Measurements from ENCODE around the gene SYCP2L. TPM values are rescaled to one million over a fixed set of nuclear protein-coding genes. Genes with fewer than 3 reads are reported as not detected.

The SYCP2L gene
- total and polyA plus RNA-seq, 10 of the 15 experiments (the other 5 are each of a cell fraction or from before 2014, with no cell fraction given) = 0.03 to 0.12 (median 0.04) TPM; not detected in 7

DNA sequence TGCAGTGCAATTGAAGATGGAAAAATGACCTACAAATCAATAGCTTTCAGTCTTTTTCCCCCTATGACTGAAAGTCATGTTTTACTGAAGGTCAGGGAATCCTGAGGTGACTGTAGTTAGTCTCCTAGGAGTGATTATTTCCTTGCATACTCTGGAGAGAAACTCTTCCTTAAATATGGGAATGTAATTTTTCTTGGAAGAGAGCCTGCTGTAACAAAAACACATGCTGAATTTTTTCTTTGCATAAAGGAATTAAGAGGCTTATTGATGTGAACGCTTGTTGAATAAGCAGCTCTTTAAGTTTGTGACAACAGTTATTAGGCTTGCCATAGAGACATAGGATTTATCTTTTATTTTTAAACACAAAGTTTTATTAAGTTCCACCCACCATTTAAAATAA lies 92.8 kb downstream of the SYCP2L start:
- TF ChIP-seq TARDBP (IDR thresholded peaks at IDR 0.05; ENCODE audit: borderline replicate concordance) (no peak), MTA3 (IDR thresholded peaks at IDR 0.05; ENCODE audit: borderline replicate concordance, low read length) (no peak), SUZ12 (IDR thresholded peaks at IDR 0.05; ENCODE audit: unreplicated experiment) (no peak), ATF7 (IDR thresholded peaks at IDR 0.05; ENCODE audit: low read depth) (no peak), SPI1 (IDR thresholded peaks at IDR 0.05; ENCODE audit: borderline replicate concordance, insufficient read depth, low read depth, low read length) (no peak), DPF2 (IDR thresholded peaks at IDR 0.05) (no peak), EZH2 (IDR thresholded peaks at IDR 0.05; ENCODE audit: borderline replicate concordance, control insufficient read depth, low read depth, low read length) (no peak)
- no peak overlapping the region for H2AFZ ChIP-seq (ENCODE audit: control insufficient read depth, low read depth, low read length)
- no peaks in the 10 kb centered on the region for H3K9me3 ChIP-seq (replicated peaks; ENCODE audit: control insufficient read depth, insufficient read depth, low read length)
- H3K9ac ChIP-seq (ENCODE audit: control insufficient read depth, insufficient read depth, low read length) = no peak overlapping the region
- H4K20me1 ChIP-seq (ENCODE audit: control insufficient read depth, insufficient read depth) = no peaks in the 10 kb centered on the region
- ChIA-PET RAD21 (ENCODE audit: unreplicated experiment) (interaction anchor here (1.8 kb wide), 1 partner anchor 86 kb away, joined by 4 read pairs; no protein-coding TSS in a partner anchor), SMC1A (ENCODE audit: uncharacterized antibody, unreplicated experiment) (interaction anchor here (0.6 to 1.0 kb wide), 2 partner anchors 13 to 129 kb away, joined by 3 to 4 read pairs; no protein-coding TSS in a partner anchor), POLR2A (no interaction called here), CTCF (interaction anchor here (1.6 kb wide), 1 partner anchor 25 kb away, joined by 6 read pairs; no protein-coding TSS in a partner anchor)
- no peak overlapping the region for H3K4me3 ChIP-seq
- DNase-seq (ENCODE audit: low read depth, low spot score) = no peak
- in situ Hi-C loops (cut with MboI) (no loop called here), intact Hi-C loops (cut with micrococcal nuclease; ENCODE audit: unreplicated experiment) (no loop called here)
- no peaks in the 10 kb centered on the region for H3K4me1 ChIP-seq (ENCODE audit: control insufficient read depth, insufficient read depth, low read length)
- H3K4me2 ChIP-seq (ENCODE audit: control insufficient read depth, insufficient read depth) = no peak overlapping the region
- BruUV-seq (replicated peaks) = no TSS peak
- no peaks in the 10 kb centered on the region for H3K36me3 ChIP-seq (ENCODE audit: control insufficient read depth in 2 of 2, insufficient read depth in 2 of 2, low read length in 1 of 2)
- 85% methylated on average over 1 of the region's 1 CpG for WGBS (ENCODE audit: insufficient coverage, insufficient replicate concordance, low lambda C conversion rate, missing lambda C conversion rate)
- no peaks in the 10 kb centered on the region for H3K79me2 ChIP-seq (ENCODE audit: control insufficient read depth, insufficient read depth, low read length)
- H3K27ac ChIP-seq (ENCODE audit: control insufficient read depth, insufficient read depth) = no peak overlapping the region
- FAIRE-seq = no peak
- ATAC-seq = no peak
- H3K27me3 ChIP-seq (replicated peaks in 1 of 2; ENCODE audit: control insufficient read depth in 2 of 2, insufficient read depth in 2 of 2, low read length in 1 of 2) = no peaks in the 10 kb centered on the region; a peak in 1 of 4 replicates

DNA sequence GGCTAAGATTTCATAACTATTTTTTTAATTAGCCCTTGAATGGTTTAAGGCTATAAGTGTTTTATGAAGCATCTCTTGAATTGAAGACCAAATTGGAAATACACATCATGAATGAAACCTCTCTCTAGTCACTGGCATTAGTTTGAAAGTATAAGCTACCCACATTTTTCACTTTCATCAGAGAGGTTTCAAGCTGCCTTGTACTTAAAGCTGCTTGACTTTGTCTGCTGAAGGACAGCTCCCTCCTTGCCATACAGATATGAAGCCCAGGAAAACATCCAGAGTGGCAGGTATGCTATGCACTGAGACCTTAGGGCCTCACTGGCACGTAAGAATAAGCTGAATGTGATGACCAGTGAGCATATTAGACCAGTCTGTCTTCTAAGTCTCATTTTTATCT lies 94.6 kb downstream of the SYCP2L start:
- peak; percentile 54 for FAIRE-seq
- RAD21 ChIA-PET (ENCODE audit: unreplicated experiment) = no interaction called here
- BruUV-seq (replicated peaks) = no TSS peak
- 6% methylated on average over 1 of the region's 1 CpG for WGBS (ENCODE audit: insufficient coverage, insufficient replicate concordance, low lambda C conversion rate, missing lambda C conversion rate)
- Histone ChIP-seq H3K27ac (ENCODE audit: control insufficient read depth, insufficient read depth) (no peak overlapping the region), H3K4me3 (no peak overlapping the region), H3K9ac (ENCODE audit: control insufficient read depth, insufficient read depth, low read length) (no peak overlapping the region), H3K4me2 (ENCODE audit: control insufficient read depth, insufficient read depth) (no peak overlapping the region), H4K20me1 (ENCODE audit: control insufficient read depth, insufficient read depth) (no peaks in the 10 kb centered on the region), H3K79me2 (ENCODE audit: control insufficient read depth, insufficient read depth, low read length) (no peaks in the 10 kb centered on the region), H3K36me3 (ENCODE audit: control insufficient read depth in 2 of 2, insufficient read depth in 2 of 2, low read length in 1 of 2) (no peaks in the 10 kb centered on the region), H3K27me3 (replicated peaks in 1 of 2; ENCODE audit: control insufficient read depth in 2 of 2, insufficient read depth in 2 of 2, low read length in 1 of 2) (no peaks in the 10 kb centered on the region; a peak in 1 of 4 replicates), H3K9me3 (replicated peaks; ENCODE audit: control insufficient read depth, insufficient read depth, low read length) (no peaks in the 10 kb centered on the region), H3K4me1 (ENCODE audit: control insufficient read depth, insufficient read depth, low read length) (no peaks in the 10 kb centered on the region), H2AFZ (ENCODE audit: control insufficient read depth, low read depth, low read length) (no peak overlapping the region)
- intact Hi-C loops (cut with micrococcal nuclease; ENCODE audit: unreplicated experiment) = no loop called here
- no peak for ATAC-seq
- SMC1A ChIA-PET (ENCODE audit: uncharacterized antibody, unreplicated experiment) = interaction anchor here (1.3 to 1.7 kb wide), 2 partner anchors 19 to 30 kb away, joined by 3 to 7 read pairs; no protein-coding TSS in a partner anchor
- CTCF ChIA-PET = no interaction called here
- DNase-seq (ENCODE audit: low read depth, low spot score) = no peak
- POLR2A ChIA-PET = no interaction called here
- in situ Hi-C loops (cut with MboI) = no loop called here
- TF ChIP-seq, protein P1, sequence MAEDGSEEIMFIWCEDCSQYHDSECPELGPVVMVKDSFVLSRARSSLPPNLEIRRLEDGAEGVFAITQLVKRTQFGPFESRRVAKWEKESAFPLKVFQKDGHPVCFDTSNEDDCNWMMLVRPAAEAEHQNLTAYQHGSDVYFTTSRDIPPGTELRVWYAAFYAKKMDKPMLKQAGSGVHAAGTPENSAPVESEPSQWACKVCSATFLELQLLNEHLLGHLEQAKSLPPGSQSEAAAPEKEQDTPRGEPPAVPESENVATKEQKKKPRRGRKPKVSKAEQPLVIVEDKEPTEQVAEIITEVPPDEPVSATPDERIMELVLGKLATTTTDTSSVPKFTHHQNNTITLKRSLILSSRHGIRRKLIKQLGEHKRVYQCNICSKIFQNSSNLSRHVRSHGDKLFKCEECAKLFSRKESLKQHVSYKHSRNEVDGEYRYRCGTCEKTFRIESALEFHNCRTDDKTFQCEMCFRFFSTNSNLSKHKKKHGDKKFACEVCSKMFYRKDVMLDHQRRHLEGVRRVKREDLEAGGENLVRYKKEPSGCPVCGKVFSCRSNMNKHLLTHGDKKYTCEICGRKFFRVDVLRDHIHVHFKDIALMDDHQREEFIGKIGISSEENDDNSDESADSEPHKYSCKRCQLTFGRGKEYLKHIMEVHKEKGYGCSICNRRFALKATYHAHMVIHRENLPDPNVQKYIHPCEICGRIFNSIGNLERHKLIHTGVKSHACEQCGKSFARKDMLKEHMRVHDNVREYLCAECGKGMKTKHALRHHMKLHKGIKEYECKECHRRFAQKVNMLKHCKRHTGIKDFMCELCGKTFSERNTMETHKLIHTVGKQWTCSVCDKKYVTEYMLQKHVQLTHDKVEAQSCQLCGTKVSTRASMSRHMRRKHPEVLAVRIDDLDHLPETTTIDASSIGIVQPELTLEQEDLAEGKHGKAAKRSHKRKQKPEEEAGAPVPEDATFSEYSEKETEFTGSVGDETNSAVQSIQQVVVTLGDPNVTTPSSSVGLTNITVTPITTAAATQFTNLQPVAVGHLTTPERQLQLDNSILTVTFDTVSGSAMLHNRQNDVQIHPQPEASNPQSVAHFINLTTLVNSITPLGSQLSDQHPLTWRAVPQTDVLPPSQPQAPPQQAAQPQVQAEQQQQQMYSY (CRISPR knock-in tag; IDR thresholded peaks at IDR 0.05) = no peak
- no peak for TF ChIP-seq RAD21 (IDR thresholded peaks at IDR 0.05; ENCODE audit: insufficient read depth, low read depth, low read length)
- TF ChIP-seq POLR2AphosphoS2 (IDR thresholded peaks at IDR 0.05; ENCODE audit: low read depth, low read length) = no peak
- TF ChIP-seq, protein P2, sequence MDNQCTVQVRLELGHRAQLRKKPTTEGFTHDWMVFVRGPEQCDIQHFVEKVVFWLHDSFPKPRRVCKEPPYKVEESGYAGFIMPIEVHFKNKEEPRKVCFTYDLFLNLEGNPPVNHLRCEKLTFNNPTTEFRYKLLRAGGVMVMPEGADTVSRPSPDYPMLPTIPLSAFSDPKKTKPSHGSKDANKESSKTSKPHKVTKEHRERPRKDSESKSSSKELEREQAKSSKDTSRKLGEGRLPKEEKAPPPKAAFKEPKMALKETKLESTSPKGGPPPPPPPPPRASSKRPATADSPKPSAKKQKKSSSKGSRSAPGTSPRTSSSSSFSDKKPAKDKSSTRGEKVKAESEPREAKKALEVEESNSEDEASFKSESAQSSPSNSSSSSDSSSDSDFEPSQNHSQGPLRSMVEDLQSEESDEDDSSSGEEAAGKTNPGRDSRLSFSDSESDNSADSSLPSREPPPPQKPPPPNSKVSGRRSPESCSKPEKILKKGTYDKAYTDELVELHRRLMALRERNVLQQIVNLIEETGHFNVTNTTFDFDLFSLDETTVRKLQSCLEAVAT (IDR thresholded peaks at IDR 0.05) = no peak
- TF ChIP-seq NFYA (IDR thresholded peaks at IDR 0.05; ENCODE audit: borderline replicate concordance, low read depth, low read length) = no peak
- no peak for TF ChIP-seq MYB (IDR thresholded peaks at IDR 0.05; ENCODE audit: borderline replicate concordance, low read depth, low read length)
- TF ChIP-seq ZSCAN29 (IDR thresholded peaks at IDR 0.05) = no peak

Data from GM12878 (cell line).